NCI-H146 treated with DMSO at 0.1 percent for 48 hours (cell line): ENCODE results near the gene ZNF420.
"Not testable (repeated sequence)": the region's sequence is repeated elsewhere in the genome, so short reads cannot be mapped to it uniquely, and the experiment has no call there.

Source experiments
- DNase-seq: peaks from one replicate; lab custom pipeline; 2025; ENCODE audit not compliant: unreplicated experiment; lab: John Stamatoyannopoulos, UW

The ZNF420 gene

GRCh38 chr19:37077934-37078716 is at the start of gene ZNF420:
Gene ZNF420 (plus strand): TSS chr19:37078433. CDS start chr19:37089119, 10,686 bp downstream.
- peak; percentile 93 for DNase-seq

GRCh38 chr19:37045140-37045539 is 33.1 kb upstream of the ZNF420 start:
- DNase-seq, result no peak

- DNase-seq, result no peak
Measured at GRCh38 chr19:37055330-37055729, 22.9 kb upstream of the ZNF420 start.

- DNase-seq, result no peak
Measured at GRCh38 chr19:37056776-37057175, 21.5 kb upstream of the ZNF420 start.

GRCh38 chr19:37059142-37059541 is 19.1 kb upstream of the ZNF420 start:
- no peak for DNase-seq

- not testable (repeated sequence) for DNase-seq
Measured at GRCh38 chr19:37064886-37065285, 13.3 kb upstream of the ZNF420 start.

- DNase-seq, result no peak
Measured at GRCh38 chr19:37074111-37074510, 4.1 kb upstream of the ZNF420 start.

GRCh38 chr19:37074819-37075362 is 3.3 kb upstream of the ZNF420 start:
- no peak for DNase-seq

- not testable (repeated sequence) for DNase-seq
Measured at GRCh38 chr19:37076524-37076923, 1.7 kb upstream of the ZNF420 start.

- DNase-seq, result peak; percentile 44
Measured at GRCh38 chr19:37077501-37077933, 716 bp upstream of the ZNF420 start.

- DNase-seq, result peak; percentile 35
Measured at GRCh38 chr19:37078717-37079032, 442 bp downstream of the ZNF420 start.

GRCh38 chr19:37079238-37079637 is 1.0 kb downstream of the ZNF420 start:
- DNase-seq, result no peak

- no peak for DNase-seq
Measured at GRCh38 chr19:37082307-37082706, 4.1 kb downstream of the ZNF420 start.

- no peak for DNase-seq
Measured at GRCh38 chr19:37087110-37087509, 8.9 kb downstream of the ZNF420 start.

- DNase-seq, result no peak
Measured at GRCh38 chr19:37095859-37096258, 17.6 kb downstream of the ZNF420 start.

- no peak for DNase-seq
Measured at GRCh38 chr19:37098570-37098969, 20.3 kb downstream of the ZNF420 start.

- DNase-seq, result not testable (repeated sequence)
Measured at GRCh38 chr19:37104135-37104534, 25.9 kb downstream of the ZNF420 start.

- not testable (repeated sequence) for DNase-seq
Measured at GRCh38 chr19:37111753-37112152, 33.5 kb downstream of the ZNF420 start.

GRCh38 chr19:37114001-37114400 is 35.8 kb downstream of the ZNF420 start:
- no peak for DNase-seq

GRCh38 chr19:37122093-37122492 is 43.9 kb downstream of the ZNF420 start:
- DNase-seq, result not testable (repeated sequence)

GRCh38 chr19:37127999-37128820 is 50.0 kb downstream of the ZNF420 start:
- no peak for DNase-seq

GRCh38 chr19:37128821-37129177 is 50.6 kb downstream of the ZNF420 start:
- no peak for DNase-seq
